Psoas muscle (tissue), 8 donors: ENCODE data around the gene KRT39. TPM values are rescaled to one million over a fixed set of nuclear protein-coding genes. Genes with fewer than 3 reads are reported as not detected.
"Not testable (repeated sequence)": the region's sequence is repeated elsewhere in the genome, so short reads cannot be mapped to it uniquely, and the experiment has no call there.

ENCODE experiments used
- ATAC-seq, 4 donors: fragments of 200-7000 bp; cut with Tn5 transposase; one replicate each; pipeline ENCODE4 v1.9.1; 2020; ENCODE audit warnings: moderate library complexity in 3 of 4, mild to moderate bottlenecking in 2 of 4
- DNase-seq, 2 donors: peaks; one replicate each; pipeline ENCODE4 v3.0.0-alpha.2; 2020
- H3K27ac ChIP-seq: fragments of 200-600 bp; one replicate; pipeline ENCODE4 v1.8.0; 2022
- H3K27me3 ChIP-seq, 3 donors: fragments of 200-600 bp in 1 of 3; one replicate each; pipeline versions ENCODE4 v1.6.1 to v1.8.0; 2013 to 2022; ENCODE audit warnings: low read length in 2 of 3, mild to moderate bottlenecking in 2 of 3, moderate library complexity in 1 of 3; ENCODE audit not compliant: insufficient read depth in 3 of 3
- H3K36me3 ChIP-seq, 2 donors: fragments of 200-600 bp in 1 of 2; one replicate each; pipeline versions ENCODE4 v1.6.1 to v1.8.0; 2013 to 2022; ENCODE audit warnings: low read depth in 1 of 2, mild to moderate bottlenecking in 1 of 2, moderate library complexity in 1 of 2; ENCODE audit not compliant: insufficient read depth in 1 of 2
- H3K4me1 ChIP-seq: fragments of 200-600 bp; one replicate; pipeline ENCODE4 v1.8.0; 2022
- H3K4me3 ChIP-seq: fragments of 200-600 bp; one replicate; pipeline ENCODE4 v1.8.0; 2022; ENCODE audit warnings: mild to moderate bottlenecking
- H3K9me3 ChIP-seq: fragments of 200-600 bp; one replicate; pipeline ENCODE4 v1.8.0; 2022
- CTCF ChIP-seq: fragments of 200-600 bp; IDR thresholded peaks from one replicate; pipeline ENCODE4 v1.8.0; 2022; ENCODE audit warnings: antibody characterized with exemption
- WGBS, 3 donors: extraction: QIAGEN DNeasy Blood & Tissue Kit; methylation state at CpG; one replicate each; pipeline versions ENCODE4 v1.1.6 to v1.1.7; 2013; 5-methylcytosine and 5-hydroxymethylcytosine counted together
- intact Hi-C, 2 donors: fragments of 100-400 bp; cut with DNase I; formaldehyde crosslinking; loops; one replicate each; pipeline versions ENCODE4 v1.11.0 to v1.14.2; 2022
- polyA plus RNA-seq, 3 donors: library from polyadenylated mRNA; stranded (reverse); fragments of 200-250 nt; gene quantifications; one replicate each; pipeline ENCODE4 v1.2.3, GENCODE V29; 2013
- total RNA-seq, 4 donors: library from RNA; stranded (reverse); fragmentation: NEBNext Ultra II Directional in 2 of 4; extraction: Animal tissue kit (Norgen Biotek cat#: 25700) in 2 of 4; gene quantifications; one replicate each; pipeline versions ENCODE4 v1.2.1 to v1.2.4, GENCODE V29; 2021 to 2023
- donor health status: healthy with polysubstance abuse.
- donor health status: DM: no; HTN: no; CAD: no; lungs with moderate emphysema.
- donor health status: Bipolar disorder and iron deficiency.
- donor health status: healthy.
- donor health status: DM: yes; HTN: yes; CAD: no.
- donor health status: DM: no; HTN: no; CAD: no.
- donor health status: DM: no; HTN: no; CAD: no.
- donor health status: DM: yes; HTN: yes; CAD: no.

Gene KRT39
- total and polyA plus RNA-seq, 7 donors, result not detected

GRCh38 chr17:41008811-41009210, 42.1 kb upstream of the KRT39 start, which contains the start of gene KRTAP3-1:
TSS of gene KRTAP3-1 (minus strand) at chr17:41009128. CDS start at chr17:41009074, 54 bp downstream.
- peaks cover 0 to 11% (median 5%) of the 10 kb centered on the region in 3 donors for H3K27me3 ChIP-seq
- no peak within 1 kb of the TSS for H3K4me3 ChIP-seq
- no peaks in the 10 kb centered on the region for H3K4me1 ChIP-seq
- no peak for ATAC-seq
- H3K27ac ChIP-seq, result no peak within 1 kb of the TSS
- no peaks in the 10 kb centered on the region for H3K36me3 ChIP-seq
- H3K9me3 ChIP-seq, result no peaks in the 10 kb centered on the region
- no peak for TF ChIP-seq CTCF
- DNase-seq, result no peak
- 81 to 88% (median 85%) methylated on average over 8 of the region's 8 CpGs for WGBS, 3 donors
- intact Hi-C loops, result no loop called here

GRCh38 chr17:41004397-41004796, 37.6 kb upstream of the KRT39 start:
- H3K4me1 ChIP-seq, result no peaks in the 10 kb centered on the region
- intact Hi-C loops, result no loop called here
- no peak for TF ChIP-seq CTCF
- no peak overlapping the region for H3K27ac ChIP-seq
- H3K4me3 ChIP-seq, result no peak overlapping the region
- H3K36me3 ChIP-seq, result no peaks in the 10 kb centered on the region
- WGBS, 3 donors, result 90 to 92% (median 91%) methylated on average over 3 of the region's 3 CpGs
- ATAC-seq, result no peak
- no peaks in the 10 kb centered on the region for H3K9me3 ChIP-seq
- H3K27me3 ChIP-seq, result peaks cover 4 to 16% (median 5%) of the 10 kb centered on the region in 3 donors
- no peak for DNase-seq

- intact Hi-C loops, result no loop called here
- no peaks in the 10 kb centered on the region for H3K9me3 ChIP-seq
- H3K4me1 ChIP-seq, result no peaks in the 10 kb centered on the region
- DNase-seq (no peak), ATAC-seq (no peak)
- H3K27ac ChIP-seq, result no peak overlapping the region
- peaks cover 5 to 16% (median 5%) of the 10 kb centered on the region in 3 donors for H3K27me3 ChIP-seq
- WGBS, 3 donors, result 61 to 65% (median 62%) methylated on average over 4 of the region's 4 CpGs
- no peaks in the 10 kb centered on the region for H3K36me3 ChIP-seq
- no peak overlapping the region for H3K4me3 ChIP-seq
- no peak for TF ChIP-seq CTCF
Observed at GRCh38 chr17:41003926-41004325, 37.2 kb upstream of the KRT39 start.

- no peak for TF ChIP-seq CTCF
- H3K4me1 ChIP-seq, result no peaks in the 10 kb centered on the region
- no peaks in the 10 kb centered on the region for H3K9me3 ChIP-seq
- DNase-seq, result no peak
- H3K27ac ChIP-seq, result no peak overlapping the region
- ATAC-seq, result no peak
- H3K4me3 ChIP-seq, result no peak overlapping the region
- 39 to 45% (median 40%) methylated on average over 5 of the region's 5 CpGs for WGBS, 3 donors
- H3K36me3 ChIP-seq, result no peaks in the 10 kb centered on the region
- intact Hi-C loops, result no loop called here
- peaks cover 5 to 16% (median 5%) of the 10 kb centered on the region in 3 donors for H3K27me3 ChIP-seq
Observed at GRCh38 chr17:41002814-41003213, 36.1 kb upstream of the KRT39 start.

GRCh38 chr17:41001795-41002194, 35.0 kb upstream of the KRT39 start:
- no peak overlapping the region for H3K4me3 ChIP-seq
- no peaks in the 10 kb centered on the region for H3K4me1 ChIP-seq
- peaks cover 5 to 16% (median 5%) of the 10 kb centered on the region in 3 donors for H3K27me3 ChIP-seq
- no peaks in the 10 kb centered on the region for H3K9me3 ChIP-seq
- no peak overlapping the region for H3K27ac ChIP-seq
- intact Hi-C loops, result no loop called here
- no peaks in the 10 kb centered on the region for H3K36me3 ChIP-seq
- no peak for TF ChIP-seq CTCF
- ATAC-seq, result no peak
- WGBS, 3 donors, result 78 to 89% (median 87%) methylated on average over 4 of the region's 4 CpGs
- no peak for DNase-seq

GRCh38 chr17:40999563-40999962, 32.8 kb upstream of the KRT39 start, which contains the start of gene KRTAP3-2:
TSS of gene KRTAP3-2 (minus strand) at chr17:40999906. CDS start at chr17:40999853, 53 bp downstream.
- H3K9me3 ChIP-seq, H3K4me3 ChIP-seq, DNase-seq, ATAC-seq, H3K36me3 ChIP-seq, H3K4me1 ChIP-seq, intact Hi-C loops, H3K27ac ChIP-seq: not testable (repeated sequence)
- peaks cover 0 to 16% (median 5%) of the 10 kb centered on the region in 3 donors for H3K27me3 ChIP-seq
- 37 to 55% (median 51%) methylated on average over 6 of the region's 6 CpGs for WGBS, 3 donors
